ENCODE measurements around the gene MAFG. TPM values are rescaled to one million over a fixed set of nuclear protein-coding genes. Genes with fewer than 3 reads are reported as not detected.
A peak's percentile ranks its signal among the peaks of the same experiment; 100 is the strongest.

MAFG gene
- total and polyA plus RNA-seq, 2 of the 13 experiments (the other 11 are each of a cell fraction or from before 2014, with no cell fraction given), result 14.5 to 20.0 TPM

DNA sequence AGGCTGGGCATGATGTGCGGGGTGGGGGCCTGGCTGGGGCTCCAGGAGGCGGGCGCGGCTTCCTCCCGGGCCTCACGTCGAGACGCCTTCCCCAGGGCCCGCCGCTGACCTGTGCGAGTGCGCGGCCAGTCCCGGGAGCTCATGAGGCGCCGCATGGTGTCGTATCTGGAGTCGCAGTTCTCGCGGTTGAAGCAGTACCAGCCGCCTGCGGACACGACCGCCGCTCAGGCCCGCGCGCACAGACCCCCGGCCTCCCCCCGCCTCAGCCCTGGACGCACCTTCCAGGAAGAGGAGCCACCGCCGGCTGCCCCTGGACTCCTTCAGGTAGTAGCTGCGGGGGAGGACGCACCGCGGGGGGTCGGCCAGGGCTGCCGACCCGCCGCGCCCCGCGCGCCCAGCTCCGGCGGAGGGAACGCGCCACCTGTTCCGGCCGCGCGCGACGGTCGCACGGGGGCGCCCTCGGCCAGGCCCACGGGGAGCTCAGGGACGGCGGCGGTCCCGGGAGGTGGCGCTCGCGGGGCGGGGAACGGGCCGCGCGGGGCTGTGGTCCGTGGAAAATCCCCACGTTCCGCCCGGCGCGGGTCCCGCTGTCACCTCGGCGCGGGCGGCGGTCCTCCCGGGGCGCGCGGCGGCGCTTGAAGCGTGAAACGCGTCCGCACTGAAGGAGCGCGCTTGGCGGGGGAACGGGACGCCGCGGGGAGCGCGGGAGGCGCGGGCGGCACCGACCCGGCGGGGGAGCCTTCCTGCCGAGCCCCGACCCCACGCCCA, 32.0 kb upstream of the MAFG start (continued):
- peak; percentile 69; the same call in 1 of the 2 replicates for TF ChIP-seq ZNF713 (CRISPR knock-in tag; IDR thresholded peaks at IDR 0.05)
- no peak for TF ChIP-seq CENPX (CRISPR knock-in tag; IDR thresholded peaks at IDR 0.05)
- TF ChIP-seq NFE2L2 (IDR thresholded peaks at IDR 0.05; ENCODE audit: low read length), result no peak
- no peak for TF ChIP-seq MIER2 (CRISPR knock-in tag; IDR thresholded peaks at IDR 0.05)
- TF ChIP-seq, protein P1, sequence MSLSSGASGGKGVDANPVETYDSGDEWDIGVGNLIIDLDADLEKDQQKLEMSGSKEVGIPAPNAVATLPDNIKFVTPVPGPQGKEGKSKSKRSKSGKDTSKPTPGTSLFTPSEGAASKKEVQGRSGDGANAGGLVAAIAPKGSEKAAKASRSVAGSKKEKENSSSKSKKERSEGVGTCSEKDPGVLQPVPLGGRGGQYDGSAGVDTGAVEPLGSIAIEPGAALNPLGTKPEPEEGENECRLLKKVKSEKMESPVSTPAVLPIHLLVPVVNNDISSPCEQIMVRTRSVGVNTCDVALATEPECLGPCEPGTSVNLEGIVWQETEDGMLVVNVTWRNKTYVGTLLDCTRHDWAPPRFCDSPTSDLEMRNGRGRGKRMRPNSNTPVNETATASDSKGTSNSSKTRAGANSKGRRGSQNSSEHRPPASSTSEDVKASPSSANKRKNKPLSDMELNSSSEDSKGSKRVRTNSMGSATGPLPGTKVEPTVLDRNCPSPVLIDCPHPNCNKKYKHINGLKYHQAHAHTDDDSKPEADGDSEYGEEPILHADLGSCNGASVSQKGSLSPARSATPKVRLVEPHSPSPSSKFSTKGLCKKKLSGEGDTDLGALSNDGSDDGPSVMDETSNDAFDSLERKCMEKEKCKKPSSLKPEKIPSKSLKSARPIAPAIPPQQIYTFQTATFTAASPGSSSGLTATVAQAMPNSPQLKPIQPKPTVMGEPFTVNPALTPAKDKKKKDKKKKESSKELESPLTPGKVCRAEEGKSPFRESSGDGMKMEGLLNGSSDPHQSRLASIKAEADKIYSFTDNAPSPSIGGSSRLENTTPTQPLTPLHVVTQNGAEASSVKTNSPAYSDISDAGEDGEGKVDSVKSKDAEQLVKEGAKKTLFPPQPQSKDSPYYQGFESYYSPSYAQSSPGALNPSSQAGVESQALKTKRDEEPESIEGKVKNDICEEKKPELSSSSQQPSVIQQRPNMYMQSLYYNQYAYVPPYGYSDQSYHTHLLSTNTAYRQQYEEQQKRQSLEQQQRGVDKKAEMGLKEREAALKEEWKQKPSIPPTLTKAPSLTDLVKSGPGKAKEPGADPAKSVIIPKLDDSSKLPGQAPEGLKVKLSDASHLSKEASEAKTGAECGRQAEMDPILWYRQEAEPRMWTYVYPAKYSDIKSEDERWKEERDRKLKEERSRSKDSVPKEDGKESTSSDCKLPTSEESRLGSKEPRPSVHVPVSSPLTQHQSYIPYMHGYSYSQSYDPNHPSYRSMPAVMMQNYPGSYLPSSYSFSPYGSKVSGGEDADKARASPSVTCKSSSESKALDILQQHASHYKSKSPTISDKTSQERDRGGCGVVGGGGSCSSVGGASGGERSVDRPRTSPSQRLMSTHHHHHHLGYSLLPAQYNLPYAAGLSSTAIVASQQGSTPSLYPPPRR (CRISPR knock-in tag; IDR thresholded peaks at IDR 0.05; ENCODE audit: borderline replicate concordance), result peak; percentile 28; the same call in 1 of the 2 replicates
- TF ChIP-seq FOXC1 (CRISPR knock-in tag; IDR thresholded peaks at IDR 0.05; ENCODE audit: borderline replicate concordance), result no peak
- no peak; the same call in 1 of the 2 replicates for TF ChIP-seq PHF21A (CRISPR knock-in tag; IDR thresholded peaks at IDR 0.05)
- TF ChIP-seq, protein P2, sequence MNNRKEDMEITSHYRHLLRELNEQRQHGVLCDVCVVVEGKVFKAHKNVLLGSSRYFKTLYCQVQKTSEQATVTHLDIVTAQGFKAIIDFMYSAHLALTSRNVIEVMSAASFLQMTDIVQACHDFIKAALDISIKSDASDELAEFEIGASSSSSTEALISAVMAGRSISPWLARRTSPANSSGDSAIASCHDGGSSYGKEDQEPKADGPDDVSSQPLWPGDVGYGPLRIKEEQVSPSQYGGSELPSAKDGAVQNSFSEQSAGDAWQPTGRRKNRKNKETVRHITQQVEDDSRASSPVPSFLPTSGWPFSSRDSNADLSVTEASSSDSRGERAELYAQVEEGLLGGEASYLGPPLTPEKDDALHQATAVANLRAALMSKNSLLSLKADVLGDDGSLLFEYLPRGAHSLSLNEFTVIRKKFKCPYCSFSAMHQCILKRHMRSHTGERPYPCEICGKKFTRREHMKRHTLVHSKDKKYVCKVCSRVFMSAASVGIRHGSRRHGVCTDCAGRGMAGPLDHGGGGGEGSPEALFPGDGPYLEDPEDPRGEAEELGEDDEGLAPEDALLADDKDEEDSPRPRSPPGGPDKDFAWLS (CRISPR knock-in tag; IDR thresholded peaks at IDR 0.05; ENCODE audit: borderline replicate concordance), result no peak
- TF ChIP-seq, protein P3, sequence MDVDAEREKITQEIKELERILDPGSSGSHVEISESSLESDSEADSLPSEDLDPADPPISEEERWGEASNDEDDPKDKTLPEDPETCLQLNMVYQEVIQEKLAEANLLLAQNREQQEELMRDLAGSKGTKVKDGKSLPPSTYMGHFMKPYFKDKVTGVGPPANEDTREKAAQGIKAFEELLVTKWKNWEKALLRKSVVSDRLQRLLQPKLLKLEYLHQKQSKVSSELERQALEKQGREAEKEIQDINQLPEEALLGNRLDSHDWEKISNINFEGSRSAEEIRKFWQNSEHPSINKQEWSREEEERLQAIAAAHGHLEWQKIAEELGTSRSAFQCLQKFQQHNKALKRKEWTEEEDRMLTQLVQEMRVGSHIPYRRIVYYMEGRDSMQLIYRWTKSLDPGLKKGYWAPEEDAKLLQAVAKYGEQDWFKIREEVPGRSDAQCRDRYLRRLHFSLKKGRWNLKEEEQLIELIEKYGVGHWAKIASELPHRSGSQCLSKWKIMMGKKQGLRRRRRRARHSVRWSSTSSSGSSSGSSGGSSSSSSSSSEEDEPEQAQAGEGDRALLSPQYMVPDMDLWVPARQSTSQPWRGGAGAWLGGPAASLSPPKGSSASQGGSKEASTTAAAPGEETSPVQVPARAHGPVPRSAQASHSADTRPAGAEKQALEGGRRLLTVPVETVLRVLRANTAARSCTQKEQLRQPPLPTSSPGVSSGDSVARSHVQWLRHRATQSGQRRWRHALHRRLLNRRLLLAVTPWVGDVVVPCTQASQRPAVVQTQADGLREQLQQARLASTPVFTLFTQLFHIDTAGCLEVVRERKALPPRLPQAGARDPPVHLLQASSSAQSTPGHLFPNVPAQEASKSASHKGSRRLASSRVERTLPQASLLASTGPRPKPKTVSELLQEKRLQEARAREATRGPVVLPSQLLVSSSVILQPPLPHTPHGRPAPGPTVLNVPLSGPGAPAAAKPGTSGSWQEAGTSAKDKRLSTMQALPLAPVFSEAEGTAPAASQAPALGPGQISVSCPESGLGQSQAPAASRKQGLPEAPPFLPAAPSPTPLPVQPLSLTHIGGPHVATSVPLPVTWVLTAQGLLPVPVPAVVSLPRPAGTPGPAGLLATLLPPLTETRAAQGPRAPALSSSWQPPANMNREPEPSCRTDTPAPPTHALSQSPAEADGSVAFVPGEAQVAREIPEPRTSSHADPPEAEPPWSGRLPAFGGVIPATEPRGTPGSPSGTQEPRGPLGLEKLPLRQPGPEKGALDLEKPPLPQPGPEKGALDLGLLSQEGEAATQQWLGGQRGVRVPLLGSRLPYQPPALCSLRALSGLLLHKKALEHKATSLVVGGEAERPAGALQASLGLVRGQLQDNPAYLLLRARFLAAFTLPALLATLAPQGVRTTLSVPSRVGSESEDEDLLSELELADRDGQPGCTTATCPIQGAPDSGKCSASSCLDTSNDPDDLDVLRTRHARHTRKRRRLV (CRISPR knock-in tag; IDR thresholded peaks at IDR 0.05), result 0 out of 2 replicates have a peak, but pooled peaks have one; percentile 62
- no peak for TF ChIP-seq HNF4A (CRISPR knock-in tag; IDR thresholded peaks at IDR 0.05)
- TF ChIP-seq ZNF253 (CRISPR knock-in tag; IDR thresholded peaks at IDR 0.05; ENCODE audit: borderline replicate concordance), result no peak; the same call in 1 of the 2 replicates
- TF ChIP-seq RBAK (CRISPR knock-in tag; IDR thresholded peaks at IDR 0.05), result no peak
- TF ChIP-seq SIN3B (IDR thresholded peaks at IDR 0.05; ENCODE audit: low read length), result no peak
- no peak for TF ChIP-seq ZNF83 (CRISPR knock-in tag; IDR thresholded peaks at IDR 0.05; ENCODE audit: borderline replicate concordance)
- no peak for TF ChIP-seq PLRG1 (conservative IDR thresholded peaks at IDR 0.05)
- TF ChIP-seq MTF2 (CRISPR knock-in tag; IDR thresholded peaks at IDR 0.05; ENCODE audit: borderline replicate concordance), result no peak
- no peak for TF ChIP-seq KDM1A (CRISPR knock-in tag; IDR thresholded peaks at IDR 0.05)
- TF ChIP-seq TAF1 (CRISPR knock-in tag; IDR thresholded peaks at IDR 0.05), result no peak
- TF ChIP-seq ZZZ3 (CRISPR knock-in tag; IDR thresholded peaks at IDR 0.05; ENCODE audit: borderline replicate concordance), result no peak

Measured in HepG2 (cell line).